ENCODE results near the gene DTYMK.

DNA sequence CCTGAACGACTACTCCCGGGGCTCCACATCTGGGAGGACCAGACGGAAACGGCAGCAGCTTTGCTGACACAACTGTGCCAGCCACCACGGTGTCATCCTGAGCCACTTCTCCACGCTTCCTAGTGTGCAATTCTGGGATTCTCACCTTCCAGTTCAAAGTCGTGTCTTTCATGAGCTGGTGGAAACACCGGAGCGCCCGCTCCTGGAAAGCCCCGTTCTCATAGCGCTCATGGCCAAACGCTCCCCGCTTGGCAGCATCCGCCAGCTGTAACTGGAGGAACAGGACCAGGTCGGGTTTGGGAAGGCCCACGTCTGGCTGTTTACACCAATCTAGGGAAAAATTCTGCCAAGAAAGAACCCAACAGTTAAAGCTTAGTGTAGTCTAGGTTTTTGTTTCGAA lies 8.3 kb downstream of the DTYMK start:
- TF ChIP-seq CTCF (IDR thresholded peaks at IDR 0.05), result no peak
- TF ChIP-seq GABPA (IDR thresholded peaks at IDR 0.05; ENCODE audit: low read depth), result no peak
- TF ChIP-seq EP300 (IDR thresholded peaks at IDR 0.05; ENCODE audit: borderline replicate concordance in 1 of 2, low read depth in 1 of 2, low read length in 1 of 2), result no peak
- no peak for TF ChIP-seq YY1 (IDR thresholded peaks at IDR 0.05; ENCODE audit: low read depth)
- TF ChIP-seq SMC3 (IDR thresholded peaks at IDR 0.05; ENCODE audit: low read depth, low read length), result no peak
